Brain pericyte (primary cell): ENCODE results near the gene MCRIP2.

ENCODE experiments used
- DNase-seq: peaks from one replicate; pipeline ENCODE4 v3.0.0-alpha.2; 2012; ENCODE audit warnings: low read depth, low spot score

Gene MCRIP2

DNA sequence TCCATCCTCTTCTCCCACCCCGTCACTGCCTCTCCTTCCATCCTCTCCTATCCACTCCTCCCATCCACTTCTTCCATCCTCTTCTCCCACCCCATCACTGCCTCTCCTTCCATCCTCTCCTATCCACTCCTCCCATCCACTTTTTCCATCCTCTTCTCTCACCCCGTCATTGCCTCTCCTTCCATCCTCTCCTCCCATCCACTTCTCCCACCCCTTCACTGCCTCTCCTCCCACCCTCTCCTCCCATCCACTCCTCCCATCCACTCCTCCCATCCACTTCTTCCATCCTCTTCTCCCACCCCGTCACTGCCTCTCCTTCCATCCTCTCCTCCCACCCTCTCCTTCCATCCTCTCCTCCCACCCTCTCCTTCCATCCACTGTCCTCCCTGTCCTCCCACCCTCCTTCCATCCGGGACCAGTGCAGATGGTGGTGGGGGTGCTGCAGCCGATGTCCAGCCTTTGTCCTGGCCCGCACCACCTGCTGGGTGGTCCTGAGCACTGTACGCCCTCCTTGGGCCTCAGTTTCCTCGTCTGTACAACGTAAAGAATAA, 9.7 kb upstream of the MCRIP2 start:
- no peak for DNase-seq

DNA sequence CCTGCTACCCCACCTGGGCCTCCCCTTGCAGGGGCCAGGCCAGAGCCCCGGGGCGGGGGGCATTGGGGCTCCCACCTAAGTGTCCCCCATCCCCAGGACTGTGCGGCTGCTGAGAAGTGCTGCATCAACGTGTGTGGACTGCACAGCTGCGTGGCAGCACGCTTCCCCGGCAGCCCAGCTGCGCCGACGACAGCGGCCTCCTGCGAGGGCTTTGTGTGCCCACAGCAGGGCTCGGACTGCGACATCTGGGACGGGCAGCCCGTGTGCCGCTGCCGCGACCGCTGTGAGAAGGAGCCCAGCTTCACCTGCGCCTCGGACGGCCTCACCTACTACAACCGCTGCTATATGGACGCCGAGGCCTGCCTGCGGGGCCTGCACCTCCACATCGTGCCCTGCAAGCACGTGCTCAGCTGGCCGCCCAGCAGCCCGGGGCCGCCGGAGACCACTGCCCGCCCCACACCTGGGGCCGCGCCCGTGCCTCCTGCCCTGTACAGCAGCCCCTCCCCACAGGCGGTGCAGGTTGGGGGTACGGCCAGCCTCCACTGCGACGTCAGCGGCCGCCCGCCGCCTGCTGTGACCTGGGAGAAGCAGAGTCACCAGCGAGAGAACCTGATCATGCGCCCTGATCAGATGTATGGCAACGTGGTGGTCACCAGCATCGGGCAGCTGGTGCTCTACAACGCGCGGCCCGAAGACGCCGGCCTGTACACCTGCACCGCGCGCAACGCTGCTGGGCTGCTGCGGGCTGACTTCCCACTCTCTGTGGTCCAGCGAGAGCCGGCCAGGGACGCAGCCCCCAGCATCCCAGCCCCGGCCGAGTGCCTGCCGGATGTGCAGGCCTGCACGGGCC, 8.9 kb upstream of the MCRIP2 start:
- no peak for DNase-seq

DNA sequence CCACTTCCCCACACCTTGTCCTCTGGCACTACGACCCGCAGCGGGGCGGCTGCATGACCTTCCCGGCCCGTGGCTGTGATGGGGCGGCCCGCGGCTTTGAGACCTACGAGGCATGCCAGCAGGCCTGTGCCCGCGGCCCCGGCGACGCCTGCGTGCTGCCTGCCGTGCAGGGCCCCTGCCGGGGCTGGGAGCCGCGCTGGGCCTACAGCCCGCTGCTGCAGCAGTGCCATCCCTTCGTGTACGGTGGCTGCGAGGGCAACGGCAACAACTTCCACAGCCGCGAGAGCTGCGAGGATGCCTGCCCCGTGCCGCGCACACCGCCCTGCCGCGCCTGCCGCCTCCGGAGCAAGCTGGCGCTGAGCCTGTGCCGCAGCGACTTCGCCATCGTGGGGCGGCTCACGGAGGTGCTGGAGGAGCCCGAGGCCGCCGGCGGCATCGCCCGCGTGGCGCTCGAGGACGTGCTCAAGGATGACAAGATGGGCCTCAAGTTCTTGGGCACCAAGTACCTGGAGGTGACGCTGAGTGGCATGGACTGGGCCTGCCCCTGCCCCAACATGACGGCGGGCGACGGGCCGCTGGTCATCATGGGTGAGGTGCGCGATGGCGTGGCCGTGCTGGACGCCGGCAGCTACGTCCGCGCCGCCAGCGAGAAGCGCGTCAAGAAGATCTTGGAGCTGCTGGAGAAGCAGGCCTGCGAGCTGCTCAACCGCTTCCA, 8.1 kb upstream of the MCRIP2 start:
- no peak for DNase-seq

DNA sequence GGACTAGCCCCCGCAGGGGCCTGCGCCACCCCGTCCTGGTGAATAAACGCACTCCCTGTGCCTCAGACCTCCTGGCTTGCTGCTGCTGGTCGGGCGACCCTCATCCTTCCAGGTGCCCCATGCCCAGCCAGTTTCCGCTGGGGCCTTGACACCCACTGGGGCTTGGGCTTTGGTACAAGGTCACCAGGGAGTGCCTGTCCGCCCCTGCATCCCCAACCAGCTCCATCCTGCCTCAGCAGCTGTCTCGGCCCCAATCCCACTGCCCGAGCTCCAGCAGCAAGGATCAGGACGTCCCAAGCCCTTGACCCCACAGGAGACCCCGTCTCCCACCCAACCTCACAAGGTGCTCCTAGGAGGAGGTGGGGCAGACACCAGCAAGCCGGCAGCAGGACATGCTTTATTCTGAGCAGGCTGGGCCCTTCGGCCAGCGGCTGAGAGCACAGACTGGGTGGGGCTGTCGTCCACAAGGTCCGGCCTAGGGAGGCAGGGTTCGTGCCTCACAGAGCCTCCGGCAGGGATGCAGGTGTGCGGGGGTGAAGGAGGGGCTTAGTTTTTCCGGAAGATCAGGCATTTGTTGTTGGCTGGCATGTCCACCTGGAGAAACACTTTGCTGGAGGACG, 7.5 kb upstream of the MCRIP2 start:
- no peak for DNase-seq

DNA sequence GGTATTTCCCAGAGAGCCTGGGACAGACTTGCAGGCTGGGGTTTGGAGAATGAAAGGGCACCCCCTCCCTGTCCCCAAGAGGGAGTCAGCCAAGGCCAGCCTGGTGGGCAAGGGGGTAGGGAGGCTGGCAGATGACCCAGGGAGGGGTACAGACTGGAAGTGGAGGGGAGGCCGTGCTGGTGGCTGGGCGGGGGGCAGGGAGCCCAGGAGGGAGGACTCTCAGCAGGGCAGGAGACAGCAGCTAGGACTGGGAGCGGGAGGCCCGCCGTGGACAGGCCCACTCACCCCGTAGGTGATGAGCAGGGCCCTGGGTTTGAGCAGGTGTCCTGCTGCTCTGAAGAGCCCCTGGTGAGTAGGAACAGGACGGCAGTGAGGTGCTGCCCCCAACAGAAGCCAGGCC, 6.6 kb upstream of the MCRIP2 start:
- DNase-seq = no peak

DNA sequence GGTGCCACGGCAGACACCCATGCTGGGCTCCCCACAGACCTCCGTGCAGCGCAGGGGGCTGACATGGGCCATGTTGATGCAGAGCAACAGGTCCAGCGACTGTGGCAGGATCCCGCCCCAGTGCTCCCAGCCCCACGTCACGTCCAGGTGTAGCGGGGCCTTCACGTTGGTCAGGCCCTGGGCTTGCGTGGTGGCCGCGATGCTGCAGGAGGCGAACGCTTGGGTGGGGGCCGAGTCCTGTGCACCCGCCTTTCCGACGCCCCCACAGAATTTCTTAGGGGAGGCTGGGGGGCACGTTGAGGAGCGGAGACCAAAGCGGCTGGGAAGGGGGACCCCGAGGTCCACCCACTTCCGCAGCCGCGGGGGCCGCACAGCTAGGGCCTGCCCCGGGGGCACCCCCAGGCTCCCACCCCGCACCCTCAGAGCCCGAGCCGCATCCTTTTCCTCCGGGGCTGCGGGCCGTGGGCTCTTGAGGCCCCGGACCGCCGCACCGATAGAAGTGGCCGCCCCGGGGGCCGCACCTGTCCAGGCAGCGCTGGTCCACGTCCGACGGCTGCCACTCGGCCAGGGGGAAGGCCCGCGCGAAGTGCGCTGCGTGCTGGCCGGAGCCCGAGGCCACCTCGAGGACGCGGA, 5.9 kb upstream of the MCRIP2 start:
- no peak for DNase-seq

DNA sequence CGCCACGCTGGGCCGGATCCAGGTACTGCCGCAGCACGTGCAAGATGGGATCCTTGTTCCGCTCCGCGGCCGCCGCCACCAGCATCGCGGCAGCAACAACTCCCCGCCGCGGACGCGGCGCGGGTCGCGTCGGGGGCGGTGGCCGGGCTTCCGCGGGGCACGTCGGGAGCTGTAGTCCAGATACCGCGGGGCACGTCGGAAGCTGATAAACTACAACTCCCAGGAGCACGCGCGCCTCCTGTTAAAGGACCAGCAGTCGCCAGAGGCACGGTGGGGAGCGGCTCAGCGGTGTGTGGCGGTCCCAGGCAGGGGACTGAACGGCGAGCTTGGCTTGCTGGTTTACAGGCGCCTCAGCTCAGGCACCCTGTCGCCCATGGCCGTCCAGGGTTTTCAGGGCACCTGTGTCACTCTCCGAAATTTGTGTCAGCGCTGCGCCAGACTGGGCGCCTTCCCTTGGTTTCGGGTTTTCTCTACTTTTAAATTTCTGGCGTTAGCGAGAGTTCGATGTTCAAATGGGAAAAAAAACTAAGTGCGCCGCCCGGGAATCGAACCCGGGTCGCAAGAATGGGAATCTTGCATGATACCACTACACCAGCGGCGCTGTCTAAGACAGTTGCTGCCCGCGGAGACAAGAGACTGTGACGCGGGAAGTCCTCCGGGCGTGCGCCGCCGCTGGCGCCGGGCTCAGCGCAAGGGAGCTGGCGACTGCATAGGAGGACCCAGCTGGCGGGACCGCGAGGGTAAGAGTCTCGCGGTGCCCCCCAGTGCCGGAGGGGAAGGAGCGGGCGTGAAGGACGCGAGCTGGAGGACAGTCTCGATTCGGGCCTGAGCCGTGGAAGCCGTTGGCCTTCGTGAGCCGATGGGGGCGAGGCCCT, 5.2 kb upstream of the MCRIP2 start, which contains the start of gene METTL26:
Gene METTL26, minus strand, starts transcription at position 100 of the 875 bp plus-strand sequence. Its CDS starts 15 bp downstream, at position 85.
- peak; percentile 76 for DNase-seq

DNA sequence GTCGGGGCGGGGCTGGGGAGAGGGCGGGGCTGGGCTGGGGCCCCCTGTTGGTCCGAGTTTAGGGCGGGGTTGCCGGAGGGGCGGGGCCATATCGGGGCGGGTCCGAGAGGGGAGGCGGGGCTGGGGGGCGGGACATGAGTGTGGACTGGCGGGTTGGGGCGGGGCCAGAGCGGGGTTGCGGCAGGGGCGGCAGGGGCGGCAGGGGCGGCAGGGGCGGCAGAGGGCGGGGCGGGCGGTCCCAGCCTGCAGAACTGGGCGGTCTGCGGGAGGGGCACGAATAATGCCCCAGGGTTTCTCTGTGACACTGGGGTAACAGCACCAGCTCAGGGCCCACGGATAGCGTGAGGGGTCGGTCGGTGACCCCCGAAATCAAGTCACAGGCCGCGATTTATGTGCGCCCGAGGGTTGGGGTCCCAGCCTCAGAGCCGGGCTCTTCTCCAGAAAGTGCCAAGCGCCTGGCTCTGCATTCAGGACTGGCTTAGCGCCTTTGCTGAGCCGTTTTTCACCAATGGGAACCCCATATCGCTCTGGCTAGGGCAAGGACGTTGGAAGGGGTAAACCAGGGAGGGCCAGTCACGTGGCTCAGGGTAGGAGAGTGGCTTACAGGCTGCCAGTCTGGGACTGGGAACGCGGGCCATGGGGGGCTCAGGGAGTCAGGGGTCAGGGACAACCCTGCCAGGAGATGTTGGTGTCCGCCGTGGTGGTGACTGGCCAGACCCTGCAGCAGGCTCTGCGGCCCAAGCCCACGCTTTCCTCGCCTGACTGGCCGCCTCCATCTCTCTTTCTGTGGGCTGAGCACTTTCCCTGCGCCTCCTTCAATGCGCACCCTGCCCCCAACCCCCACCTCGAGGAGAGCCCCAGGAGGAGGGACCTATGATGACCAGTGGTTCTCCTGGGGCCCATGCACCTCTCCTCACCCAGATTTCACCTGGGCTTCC, 4.3 kb upstream of the MCRIP2 start:
- DNase-seq = no peak

DNA sequence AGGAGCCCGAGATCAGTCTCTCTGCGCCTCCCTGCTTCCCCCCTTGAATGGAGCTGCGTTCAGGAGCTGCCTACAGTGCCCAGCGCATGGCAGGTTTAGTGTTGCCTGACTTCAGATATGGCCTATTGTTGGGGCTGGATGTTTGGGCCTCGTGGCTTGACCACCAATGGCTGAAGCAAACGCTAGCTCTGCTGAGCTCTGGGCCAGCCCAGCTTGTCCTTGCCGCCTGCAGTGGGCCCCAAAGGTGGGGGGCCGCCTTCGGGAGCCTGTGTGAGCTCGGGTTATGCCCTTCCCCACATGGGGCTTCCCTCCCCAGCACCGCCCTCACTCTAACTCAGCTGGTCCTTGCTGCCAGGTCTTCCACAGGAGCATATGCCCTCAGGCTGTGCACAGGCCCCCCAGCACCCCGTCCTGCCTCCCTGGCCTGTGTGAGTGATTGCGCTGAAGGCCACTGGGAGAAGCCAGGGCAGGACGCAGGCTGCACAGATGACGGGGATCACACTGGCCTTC, 3.5 kb upstream of the MCRIP2 start:
- no peak for DNase-seq

DNA sequence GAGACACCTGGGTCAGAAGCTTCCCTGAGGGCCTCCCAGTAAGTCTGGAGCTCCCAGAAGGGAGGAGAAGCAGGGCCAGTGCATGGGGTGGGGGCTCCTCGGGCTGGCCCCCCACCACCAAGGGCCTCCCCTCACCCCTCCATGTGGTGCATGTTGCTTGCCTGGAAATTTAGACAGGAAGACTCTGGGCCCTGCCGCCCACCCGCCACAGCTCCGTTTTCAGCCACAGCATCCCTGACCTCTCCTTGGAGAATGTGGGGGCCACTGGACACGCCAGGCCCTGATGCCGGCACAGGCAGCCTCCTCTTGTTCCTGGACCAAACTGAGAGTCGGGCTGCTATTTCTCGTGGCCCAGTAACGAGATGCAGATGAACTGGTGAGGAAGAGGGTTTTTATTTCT, 2.8 kb upstream of the MCRIP2 start:
- DNase-seq = no peak

DNA sequence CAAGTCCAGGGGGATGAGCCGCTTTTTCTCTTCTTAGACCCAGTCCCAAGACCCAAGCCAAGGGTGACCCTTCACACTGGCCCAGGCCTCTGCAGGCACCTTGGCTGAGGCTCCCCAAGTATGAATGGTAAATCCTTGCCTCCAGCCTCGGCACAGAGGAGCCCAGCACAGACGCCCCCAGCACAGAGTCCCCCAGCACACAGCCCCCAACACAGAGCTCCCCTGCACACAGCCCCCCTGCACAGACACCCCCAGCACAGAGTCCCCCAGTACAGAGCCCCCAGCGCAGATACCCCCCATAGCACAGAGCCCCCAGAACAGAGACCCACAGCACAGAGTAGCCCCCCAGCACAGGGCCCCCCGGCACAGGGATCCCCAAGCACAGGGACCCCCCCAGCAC, 1.0 kb upstream of the MCRIP2 start:
- DNase-seq = no peak

DNA sequence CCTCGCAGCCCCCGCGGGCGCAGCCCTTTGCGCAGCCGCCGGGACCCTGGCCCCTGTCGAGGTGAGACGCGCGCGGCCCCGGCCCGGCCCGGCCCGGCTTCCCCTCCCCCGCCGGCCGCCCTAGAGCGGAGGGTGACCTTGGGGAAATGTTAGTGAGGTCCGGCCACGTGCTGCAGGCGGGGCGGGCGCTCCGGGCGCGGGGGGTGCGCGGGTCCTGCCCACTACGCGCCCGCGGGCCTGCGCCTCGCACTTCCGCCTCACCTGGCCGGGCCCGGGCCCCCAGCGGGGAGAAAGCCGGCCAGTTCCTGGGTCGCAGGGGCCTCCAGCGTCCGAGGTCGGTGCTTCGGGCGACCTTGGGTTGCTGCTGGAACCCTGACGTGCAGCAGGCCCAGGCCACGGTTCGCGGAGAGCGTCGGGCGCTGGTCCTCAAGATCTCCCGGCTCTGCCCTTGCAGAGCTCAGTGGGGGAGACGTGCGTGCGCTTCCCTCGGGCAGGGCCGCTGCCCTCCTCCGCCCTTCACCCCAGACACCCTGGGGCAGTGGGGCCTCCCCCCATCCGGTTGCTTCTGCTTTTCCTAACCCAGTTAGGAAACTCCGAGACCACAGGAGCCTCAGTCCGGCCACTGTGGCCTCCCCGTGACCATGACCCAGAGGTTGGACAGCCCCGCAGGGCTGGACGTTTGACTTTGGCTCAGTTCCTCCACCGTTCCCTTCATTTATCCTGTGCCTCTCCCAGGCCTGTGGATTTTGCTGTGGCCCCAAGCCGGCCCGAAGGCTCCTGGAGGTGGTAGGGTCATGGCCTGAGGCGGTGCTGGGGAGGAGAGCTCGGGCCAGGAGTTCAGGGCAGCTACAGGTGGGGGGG, 791 bp downstream of the MCRIP2 start:
- no peak for DNase-seq

DNA sequence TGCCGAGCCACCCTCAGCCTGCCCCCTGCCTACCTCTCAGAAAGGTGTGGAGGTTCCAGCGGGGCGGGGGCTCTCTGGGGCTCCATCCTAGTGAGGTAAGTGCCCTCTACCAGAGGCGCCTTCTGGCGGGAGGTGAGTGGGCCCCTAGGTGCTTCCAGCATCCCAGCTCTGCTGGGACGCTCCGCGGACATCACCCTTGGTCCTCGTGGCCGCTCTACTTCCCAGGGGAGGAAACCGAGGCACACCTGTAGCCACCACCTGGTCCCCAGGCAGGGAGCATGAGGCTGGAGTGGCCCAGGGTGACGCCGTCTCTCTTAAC, 1.4 kb downstream of the MCRIP2 start:
- no peak for DNase-seq

DNA sequence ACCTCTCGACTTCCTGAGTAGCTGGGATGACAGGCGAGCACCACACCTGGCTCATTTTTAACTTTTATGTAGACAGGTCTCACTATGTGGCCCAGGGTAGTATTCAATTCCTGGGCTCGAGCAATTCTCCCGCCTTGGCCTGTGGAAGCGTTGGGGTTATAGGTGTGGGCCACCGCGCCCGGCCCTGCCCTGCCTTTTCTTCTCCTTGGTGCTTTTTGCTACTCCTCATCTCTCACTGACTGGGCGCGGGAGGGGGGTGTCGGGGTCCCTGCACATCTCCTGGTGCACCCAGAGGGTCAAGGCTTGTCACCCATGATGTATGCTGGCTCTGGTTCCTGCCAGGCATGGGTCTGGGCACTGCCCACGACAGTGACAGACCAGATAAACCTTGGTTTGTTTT, 2.9 kb downstream of the MCRIP2 start:
- no peak for DNase-seq

DNA sequence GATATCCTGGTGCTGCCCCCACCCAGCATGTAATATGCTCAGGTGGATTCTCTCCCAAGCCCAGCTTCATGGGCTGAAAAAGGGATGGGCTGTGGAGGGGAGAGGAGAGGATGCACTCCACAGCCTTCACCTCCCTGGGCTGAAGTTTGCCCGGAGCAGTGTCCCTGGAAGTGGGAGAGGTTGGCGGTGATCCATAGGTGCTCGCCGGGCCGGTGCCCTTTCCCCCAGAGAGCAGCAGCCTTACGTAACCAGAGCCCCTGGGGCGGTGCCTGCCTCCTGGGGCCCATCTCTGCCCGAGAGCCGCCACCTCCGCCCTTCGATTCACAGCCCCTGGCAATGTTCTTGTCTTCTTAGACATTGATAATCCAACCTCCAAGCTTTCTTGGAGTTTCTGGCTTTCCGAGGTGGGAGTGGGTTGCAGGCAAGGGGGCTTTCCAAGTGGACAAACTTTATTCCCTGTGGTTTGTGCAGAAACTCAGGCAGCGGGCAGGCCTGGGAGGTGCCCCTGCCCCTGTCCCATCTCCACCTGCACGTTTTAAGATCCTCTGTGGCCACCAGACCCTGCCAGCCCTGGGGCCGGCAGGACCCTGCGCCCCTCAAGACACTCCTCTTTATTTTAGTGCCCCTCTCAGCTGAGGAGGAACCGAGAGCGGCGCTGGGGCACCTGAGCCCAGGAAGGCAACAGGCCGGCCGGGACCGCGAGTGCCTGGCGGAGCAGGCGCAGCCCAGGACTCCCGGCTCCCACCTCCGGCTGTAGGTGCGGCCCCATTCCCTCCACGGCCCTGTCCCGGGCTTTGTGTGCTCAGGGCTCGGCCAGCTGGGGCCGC, 4.4 kb downstream of the MCRIP2 start:
- DNase-seq = no peak

DNA sequence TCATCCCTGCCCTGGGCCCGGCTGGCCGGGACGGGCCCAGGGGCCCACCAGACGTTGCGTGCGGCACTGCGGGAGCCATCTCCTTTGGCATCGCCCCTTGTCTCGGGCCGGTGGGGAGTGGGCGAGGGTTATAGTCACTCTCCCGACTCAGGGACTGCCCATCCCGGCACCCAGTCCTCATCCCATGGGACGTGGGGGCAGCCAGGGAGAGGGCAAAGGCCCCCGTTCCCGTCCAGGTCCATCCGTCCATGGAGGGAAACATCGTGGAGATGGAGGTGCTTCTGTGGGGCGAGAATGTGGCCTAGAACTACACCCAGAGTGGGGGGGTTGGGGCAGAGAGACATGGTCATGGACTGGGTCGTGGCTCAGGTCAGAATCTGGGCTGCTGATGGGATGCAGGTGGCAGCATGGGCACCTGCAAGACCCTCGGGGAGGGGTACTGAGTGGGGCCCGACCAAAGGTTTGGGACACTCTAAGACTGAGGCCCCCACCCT, 5.1 kb downstream of the MCRIP2 start:
- DNase-seq = no peak

DNA sequence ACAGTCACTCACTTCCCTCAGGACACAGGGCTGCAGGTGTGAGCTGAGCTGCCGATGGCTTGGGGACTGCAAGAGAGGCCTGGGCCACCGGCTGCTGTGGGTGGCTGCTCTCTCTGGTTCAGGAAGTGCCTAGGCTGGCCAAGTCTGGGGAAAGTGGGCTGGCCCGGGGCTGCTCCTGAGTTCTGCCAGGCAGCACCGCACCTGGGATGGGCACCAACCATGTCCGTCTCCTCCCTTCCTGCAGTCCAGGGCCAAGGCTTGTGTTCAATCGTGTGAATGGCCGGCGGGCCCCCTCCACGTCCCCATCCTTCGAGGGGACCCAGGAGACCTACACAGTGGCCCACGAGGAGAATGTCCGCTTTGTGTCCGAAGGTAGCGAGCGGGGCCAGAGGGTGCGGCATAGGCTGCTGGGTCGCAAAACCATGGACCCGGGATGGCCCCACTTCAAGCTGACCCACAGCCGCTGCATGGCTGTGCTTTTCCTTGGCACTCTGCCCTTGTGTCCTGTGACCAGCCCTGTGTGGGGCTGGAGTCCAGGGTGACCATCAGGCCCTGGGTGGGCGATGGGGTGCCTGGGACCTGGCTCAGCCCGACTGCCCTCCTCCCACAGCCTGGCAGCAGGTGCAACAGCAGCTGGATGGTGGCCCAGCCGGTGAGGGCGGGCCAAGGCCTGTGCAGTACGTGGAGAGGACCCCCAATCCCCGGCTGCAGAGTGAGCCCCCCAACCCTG, 5.7 kb downstream of the MCRIP2 start:
- no peak for DNase-seq
